HFF-Myc (cell line): Measurements from ENCODE around the gene RPL3.
"Not testable (repeated sequence)": the region's sequence is repeated elsewhere in the genome, so short reads cannot be mapped to it uniquely, and the experiment has no call there.

Experiments
- DNase-seq: peaks from one replicate; pipeline ENCODE4 v3.0.0-alpha.2; 2011; ENCODE audit warnings: low read depth; ENCODE audit errors: extremely low read depth
- H3K4me3 ChIP-seq: replicated peaks from 2 replicates; pipeline ENCODE4 v1.5.1; 2011; ENCODE audit warnings: low read depth, mild to moderate bottlenecking, control low read depth, low read length
- TF ChIP-seq, protein P1 (sequence below): IDR thresholded peaks from 2 replicates; pipeline ENCODE4 v1.5.1; 2012; ENCODE audit warnings: mild to moderate bottlenecking, low read depth, low read length, control low read depth; ENCODE audit errors: missing control alignments

RPL3 gene

DNA sequence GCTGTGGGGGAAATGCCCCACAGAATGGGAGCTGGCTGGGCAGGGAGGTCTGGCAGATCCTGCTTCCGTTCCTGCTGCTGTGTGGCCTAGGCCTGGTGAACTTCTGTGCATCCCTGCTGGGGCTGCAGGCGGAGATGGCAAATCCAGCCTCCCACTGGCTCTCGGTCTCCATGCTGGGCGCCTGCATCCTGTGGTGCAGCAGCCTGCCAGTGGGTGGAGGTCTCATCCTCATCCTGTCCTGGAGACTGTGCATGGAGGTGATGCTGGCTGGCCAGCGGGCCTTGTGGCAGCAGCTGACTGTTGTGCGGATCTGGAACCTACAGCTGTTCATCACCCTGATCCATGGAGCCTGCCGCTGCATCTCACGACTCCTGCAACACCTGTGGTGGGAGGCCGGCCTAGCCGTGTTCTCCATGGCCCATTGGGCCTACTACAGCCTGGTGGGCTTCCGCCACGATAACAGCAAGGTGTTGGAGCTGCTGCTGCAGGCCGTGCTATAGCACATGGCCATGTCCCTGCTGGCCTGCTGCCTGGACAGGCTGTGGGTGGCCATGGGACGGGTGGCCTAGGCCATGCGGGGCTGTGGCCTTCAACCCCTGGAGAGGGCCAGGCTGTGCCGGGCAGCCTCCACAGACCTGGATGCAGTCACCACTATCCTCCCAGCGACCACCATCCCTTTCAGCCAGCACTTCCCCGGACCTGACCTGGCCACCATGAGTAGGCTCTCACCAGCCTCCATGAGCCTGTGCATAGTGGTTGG is 8.8 kb upstream of the RPL3 start:
- TF ChIP-seq, protein P1, sequence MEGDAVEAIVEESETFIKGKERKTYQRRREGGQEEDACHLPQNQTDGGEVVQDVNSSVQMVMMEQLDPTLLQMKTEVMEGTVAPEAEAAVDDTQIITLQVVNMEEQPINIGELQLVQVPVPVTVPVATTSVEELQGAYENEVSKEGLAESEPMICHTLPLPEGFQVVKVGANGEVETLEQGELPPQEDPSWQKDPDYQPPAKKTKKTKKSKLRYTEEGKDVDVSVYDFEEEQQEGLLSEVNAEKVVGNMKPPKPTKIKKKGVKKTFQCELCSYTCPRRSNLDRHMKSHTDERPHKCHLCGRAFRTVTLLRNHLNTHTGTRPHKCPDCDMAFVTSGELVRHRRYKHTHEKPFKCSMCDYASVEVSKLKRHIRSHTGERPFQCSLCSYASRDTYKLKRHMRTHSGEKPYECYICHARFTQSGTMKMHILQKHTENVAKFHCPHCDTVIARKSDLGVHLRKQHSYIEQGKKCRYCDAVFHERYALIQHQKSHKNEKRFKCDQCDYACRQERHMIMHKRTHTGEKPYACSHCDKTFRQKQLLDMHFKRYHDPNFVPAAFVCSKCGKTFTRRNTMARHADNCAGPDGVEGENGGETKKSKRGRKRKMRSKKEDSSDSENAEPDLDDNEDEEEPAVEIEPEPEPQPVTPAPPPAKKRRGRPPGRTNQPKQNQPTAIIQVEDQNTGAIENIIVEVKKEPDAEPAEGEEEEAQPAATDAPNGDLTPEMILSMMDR = no peak
- H3K4me3 ChIP-seq = no peak overlapping the region
- no peak for DNase-seq

DNA sequence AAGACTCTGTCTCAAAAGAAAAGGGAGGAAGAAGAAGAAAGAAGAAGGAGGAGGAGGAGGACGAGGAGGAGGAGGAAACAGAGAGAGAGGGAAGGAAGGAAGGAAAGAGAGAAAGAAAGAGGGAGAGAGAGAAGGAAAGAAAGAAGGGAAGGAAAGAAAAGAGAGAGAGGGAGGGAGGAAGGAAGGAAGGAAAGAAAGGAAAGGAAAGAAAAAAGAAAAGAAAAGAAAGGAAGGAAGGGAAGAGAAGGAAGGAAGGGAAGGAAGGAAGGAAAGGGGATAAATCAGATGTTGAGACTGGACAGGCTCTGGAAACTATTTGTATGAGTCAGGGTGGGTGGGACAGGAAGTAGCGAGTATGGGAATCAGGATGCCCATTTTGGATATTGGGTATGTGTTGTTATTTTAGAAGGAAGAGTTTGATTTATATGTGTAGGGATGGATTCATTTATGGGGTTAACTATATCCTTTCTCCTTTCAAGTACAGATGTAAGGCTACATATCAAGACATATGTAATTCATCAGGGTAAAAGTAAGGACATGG is 6.0 kb upstream of the RPL3 start:
- DNase-seq = no peak
- TF ChIP-seq, protein P1 = no peak
- H3K4me3 ChIP-seq = no peak overlapping the region

- H3K4me3 ChIP-seq = peak overlapping the region; percentile 98
- not testable (repeated sequence) for DNase-seq
Observed at GRCh38 chr22:39320616-39321029, 1.2 kb upstream of the RPL3 start.

GRCh38 chr22:39318507-39319283 is 728 bp downstream of the RPL3 start:
- TF ChIP-seq, protein P1 = no peak
- peak overlapping the region; percentile 98 for H3K4me3 ChIP-seq
- DNase-seq = no peak

DNA sequence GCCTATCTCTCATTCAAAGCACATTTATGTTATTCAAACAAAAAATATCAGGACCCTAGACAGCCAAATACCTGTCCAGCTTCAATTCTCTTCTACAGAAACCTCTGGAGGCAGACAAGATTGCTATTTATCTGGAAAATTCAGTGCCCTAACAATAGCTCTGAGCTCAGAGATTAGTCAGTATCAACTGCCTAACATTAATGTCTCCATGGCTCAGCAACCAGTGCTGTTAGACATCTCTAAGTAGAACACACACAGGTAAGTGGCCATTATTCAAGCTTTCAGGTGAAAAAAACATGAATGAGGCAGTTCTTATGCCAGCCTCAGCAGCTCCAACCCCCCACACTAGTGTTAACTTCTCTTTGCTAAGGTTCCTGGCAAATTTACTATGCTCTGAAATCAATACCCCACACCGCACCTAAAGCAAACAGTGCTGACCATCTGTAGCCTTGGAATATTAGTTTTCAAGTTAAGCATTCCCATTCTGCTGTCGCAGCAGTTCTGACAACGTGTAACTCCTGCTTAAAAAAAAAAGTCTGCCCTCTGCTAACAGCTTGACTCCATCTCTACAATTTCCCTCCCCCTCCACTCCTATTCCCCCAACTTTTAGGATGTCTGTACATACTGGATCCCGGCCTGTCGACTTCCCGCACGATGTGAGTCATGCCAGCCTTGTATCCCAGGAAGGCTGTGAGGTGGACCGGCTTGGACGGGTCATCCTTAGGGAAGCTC is 1.5 kb downstream of the RPL3 start:
- peak overlapping the region; percentile 98 for H3K4me3 ChIP-seq
- TF ChIP-seq, protein P1 = no peak
- no peak for DNase-seq

DNA sequence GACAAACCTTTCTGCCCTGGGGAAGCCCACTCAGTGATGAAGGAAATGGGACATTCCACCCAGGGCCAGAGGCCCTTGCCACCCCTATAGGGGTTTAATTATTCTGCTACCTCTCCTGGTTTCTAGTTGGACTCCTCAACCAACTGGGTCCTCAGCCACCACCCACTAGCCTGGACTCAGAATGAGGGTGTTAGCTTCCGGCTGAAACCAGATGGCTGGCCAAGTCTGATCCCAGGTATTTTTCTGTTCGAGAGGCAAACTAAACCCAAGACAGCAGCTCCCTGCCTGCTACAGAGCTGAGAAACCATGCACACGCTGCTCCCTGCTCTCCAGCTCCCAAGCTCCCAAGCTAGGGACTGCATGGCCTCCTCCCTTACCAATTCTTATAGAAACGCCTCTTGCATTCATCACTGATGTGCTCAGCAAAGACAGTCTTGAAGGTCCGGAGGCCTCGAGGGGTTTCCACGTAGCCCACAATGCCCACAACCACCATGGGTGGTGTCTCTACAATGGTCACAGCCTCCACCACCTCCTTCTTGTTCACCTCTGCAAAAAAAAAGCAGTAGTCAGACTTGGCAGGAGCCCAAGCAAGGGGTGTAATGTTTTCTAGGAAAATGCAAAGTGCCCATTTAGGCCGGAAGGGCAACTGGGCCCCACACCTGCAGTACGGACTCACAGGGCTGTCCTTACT is 2.2 kb downstream of the RPL3 start:
- DNase-seq = no peak
- peak overlapping the region; percentile 98 for H3K4me3 ChIP-seq
- TF ChIP-seq, protein P1 = no peak
